ENCODE results near the gene NOL11. TPM values are rescaled to one million over a fixed set of nuclear protein-coding genes. Genes with fewer than 3 reads are reported as not detected.

NOL11 gene
- total RNA-seq, 1 experiment from 2014 or later, result 66.4 TPM

Other genes starting within 250 kb of the NOL11 start
- gene BPTF, start 107.6 kb downstream of the NOL11 start, total RNA-seq (2021), result 177 to 181 TPM (median 178 TPM) in 3 replicates

Data from WTC11 (cell line).